Gastroesophageal sphincter (tissue), 3 donors: ENCODE measurements around the gene SHISAL1.

Experiments used
- EP300 ChIP-seq: sonication (generic); formaldehyde crosslinking; IDR thresholded peaks from one replicate; pipeline ENCODE4 v1.6.1; 2017; ENCODE audit warnings: antibody characterized with exemption, mild to moderate bottlenecking
- POLR2A ChIP-seq, 2 donors: fragments of 450-650 bp; IDR thresholded peaks; one replicate each; pipeline ENCODE4 v1.6.1; 2017; ENCODE audit warnings: antibody characterized with exemption in 2 of 2, mild to moderate bottlenecking in 2 of 2, moderate library complexity in 1 of 2
- POLR2AphosphoS5 ChIP-seq: sonication (generic); formaldehyde crosslinking; IDR thresholded peaks from one replicate; pipeline ENCODE4 v1.6.1; 2017; ENCODE audit warnings: antibody characterized with exemption
- TF ChIP-seq, protein P1 (sequence below), 4 experiments: fragments of 200-600 bp in 2 of 4; fragments of 450-650 bp in 2 of 4; sonication (generic) in 1 of 4; IDR thresholded peaks; one replicate each; pipeline ENCODE4 v1.5.1; 2017 to 2019; ENCODE audit warnings: antibody characterized with exemption in 4 of 4, mild to moderate bottlenecking in 2 of 4, moderate library complexity in 2 of 4

DNA sequence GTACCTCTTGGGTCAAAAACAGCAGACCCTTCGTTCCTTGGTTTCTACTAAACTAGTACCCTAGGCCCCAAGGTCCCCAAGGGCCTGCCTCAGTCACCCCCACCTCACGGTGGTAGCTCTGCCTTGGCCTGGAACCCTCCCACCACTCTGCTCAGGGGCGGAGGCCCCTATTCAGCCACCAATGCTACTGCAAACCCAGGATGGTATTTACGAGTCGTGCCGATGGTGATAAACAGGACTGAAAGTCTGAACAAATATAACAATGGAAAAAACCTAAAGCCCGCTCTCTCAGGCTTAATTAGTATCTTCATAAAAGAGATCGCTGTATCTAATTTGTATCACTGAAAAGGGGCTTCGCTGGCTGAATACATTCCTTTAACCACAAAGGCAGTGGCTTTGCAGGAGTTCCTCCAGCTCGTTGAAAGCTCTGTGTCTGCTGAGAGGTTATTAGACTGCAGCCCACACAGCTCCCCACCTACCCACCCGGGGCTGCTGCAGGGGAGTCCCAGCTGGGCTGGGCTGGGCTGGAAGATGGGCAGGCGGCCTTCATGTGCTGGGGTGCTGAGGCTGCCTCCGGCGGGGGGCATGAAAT, 15.2 kb downstream of the SHISAL1 start:
- TF ChIP-seq POLR2AphosphoS5 (no peak), POLR2A (IDR thresholded peaks at IDR 0.05) (no peak), EP300 (no peak)
- TF ChIP-seq, protein P1, sequence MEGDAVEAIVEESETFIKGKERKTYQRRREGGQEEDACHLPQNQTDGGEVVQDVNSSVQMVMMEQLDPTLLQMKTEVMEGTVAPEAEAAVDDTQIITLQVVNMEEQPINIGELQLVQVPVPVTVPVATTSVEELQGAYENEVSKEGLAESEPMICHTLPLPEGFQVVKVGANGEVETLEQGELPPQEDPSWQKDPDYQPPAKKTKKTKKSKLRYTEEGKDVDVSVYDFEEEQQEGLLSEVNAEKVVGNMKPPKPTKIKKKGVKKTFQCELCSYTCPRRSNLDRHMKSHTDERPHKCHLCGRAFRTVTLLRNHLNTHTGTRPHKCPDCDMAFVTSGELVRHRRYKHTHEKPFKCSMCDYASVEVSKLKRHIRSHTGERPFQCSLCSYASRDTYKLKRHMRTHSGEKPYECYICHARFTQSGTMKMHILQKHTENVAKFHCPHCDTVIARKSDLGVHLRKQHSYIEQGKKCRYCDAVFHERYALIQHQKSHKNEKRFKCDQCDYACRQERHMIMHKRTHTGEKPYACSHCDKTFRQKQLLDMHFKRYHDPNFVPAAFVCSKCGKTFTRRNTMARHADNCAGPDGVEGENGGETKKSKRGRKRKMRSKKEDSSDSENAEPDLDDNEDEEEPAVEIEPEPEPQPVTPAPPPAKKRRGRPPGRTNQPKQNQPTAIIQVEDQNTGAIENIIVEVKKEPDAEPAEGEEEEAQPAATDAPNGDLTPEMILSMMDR (IDR thresholded peaks at IDR 0.05), result no peak
